ENCODE data around the gene POLG.

- TF ChIP-seq POLR2A (IDR thresholded peaks at IDR 0.05; ENCODE audit: low read length) (no peak), GATA1 (IDR thresholded peaks at IDR 0.05; ENCODE audit: low read depth, low read length) (no peak)
Observed at GRCh38 chr15:89321521-89322410, 12.9 kb downstream of the POLG start.

All from erythroblast (primary cell).